Endothelial cell of umbilical vein (primary cell): Measurements from ENCODE around the gene COL19A1. TPM values are rescaled to one million over a fixed set of nuclear protein-coding genes. Genes with fewer than 3 reads are reported as not detected.

Source experiments
- BruUV-seq: library from RNA; stranded (reverse); fragments of 400-500 nt; replicated peaks from 2 replicates; lab custom pipeline; 2021; lab: Mats Ljungman, UMichigan
- CTCF ChIA-PET: fragments of 300-600, 350-600 bp; sonication (Branson Sonifier 250); formaldehyde crosslinking; loops from one replicate; lab custom pipeline; 2021; ENCODE audit warnings: antibody characterized with exemption, inconsistent platforms; lab: Charles Lee
- POLR2A ChIA-PET: fragments of 300-600, 350-600 bp; sonication (Branson Sonifier 250); formaldehyde crosslinking; loops from one replicate; lab custom pipeline; 2021; ENCODE audit warnings: antibody characterized with exemption, inconsistent platforms; lab: Charles Lee
- DNase-seq: peaks from one replicate; pipeline ENCODE4 v3.0.0-alpha.2; 2011; ENCODE audit warnings: low read depth, low spot score
- FAIRE-seq: peaks from 2 replicates; lab custom pipeline; 2011; peaks lifted over from hg19 to GRCh38; lab: Jason Lieb, UNC
- H2AFZ ChIP-seq: 2 replicates; pipeline ENCODE4 v1.6.0; 2012; ENCODE audit warnings: low read depth, low read length, control low read depth, inconsistent platforms
- H3K27ac ChIP-seq: 2 replicates; pipeline ENCODE4 v1.5.1; 2011; ENCODE audit warnings: low read depth, mild to moderate bottlenecking, control low read depth, low read length, moderate library complexity; ENCODE audit not compliant: insufficient read depth
- H3K27me3 ChIP-seq, 2 experiments: 2 replicates each; pipeline versions ENCODE4 v1.6.0 to v1.6.1; 2011; ENCODE audit warnings: low read length in 2 of 2, mixed read lengths in 1 of 2; ENCODE audit not compliant: control insufficient read depth in 2 of 2, insufficient read depth in 2 of 2
- H3K36me3 ChIP-seq, 2 experiments: 2 replicates in 1 of 2; 3 replicates in 1 of 2; pipeline ENCODE4 v1.5.1; 2011; ENCODE audit warnings: low read length in 2 of 2, mild to moderate bottlenecking in 1 of 2, moderate library complexity in 1 of 2; ENCODE audit not compliant: control insufficient read depth in 2 of 2, insufficient read depth in 2 of 2; ENCODE audit errors: extremely low read depth in 1 of 2
- H3K4me1 ChIP-seq: 3 replicates; pipeline ENCODE4 v1.5.1; 2011; ENCODE audit warnings: mild to moderate bottlenecking, low read length; ENCODE audit not compliant: control insufficient read depth, insufficient read depth; ENCODE audit errors: extremely low read depth
- H3K4me2 ChIP-seq: 2 replicates; pipeline ENCODE4 v1.6.1; 2011; ENCODE audit warnings: low read length, control low read depth, mixed read lengths; ENCODE audit not compliant: insufficient read depth
- H3K4me3 ChIP-seq, 3 experiments: fragments of 200-600 bp in 1 of 3; sonication (generic), shearing (Covaris generic) in 1 of 3; replicated peaks in 1 of 3; 2 replicates each; pipeline ENCODE4 v1.5.1; 2011 to 2016; ENCODE audit warnings: control low read depth in 3 of 3, low read length in 3 of 3, mild to moderate bottlenecking in 2 of 3, inconsistent platforms in 1 of 3, low read depth in 1 of 3, moderate library complexity in 1 of 3; ENCODE audit not compliant: insufficient read depth in 1 of 3
- H3K79me2 ChIP-seq: 2 replicates; pipeline ENCODE4 v1.6.0; 2012; ENCODE audit warnings: low read length, inconsistent platforms; ENCODE audit not compliant: control insufficient read depth, insufficient read depth
- H3K9ac ChIP-seq: replicated peaks from 2 replicates; pipeline ENCODE3; 2011; ENCODE audit warnings: low read length, control low read depth; ENCODE audit not compliant: insufficient read depth; ENCODE audit errors: extremely low read depth
- H3K9me1 ChIP-seq: replicated peaks from 3 replicates; pipeline ENCODE4 v1.6.0; 2011; ENCODE audit warnings: mild to moderate bottlenecking, low read length; ENCODE audit not compliant: control insufficient read depth, insufficient read depth; ENCODE audit errors: extremely low read depth
- H3K9me3 ChIP-seq: replicated peaks from 2 replicates; pipeline ENCODE4 v1.5.1; 2012; ENCODE audit warnings: low read length, inconsistent platforms; ENCODE audit not compliant: control insufficient read depth, insufficient read depth
- H4K20me1 ChIP-seq: replicated peaks from 2 replicates; pipeline ENCODE3; 2011; ENCODE audit warnings: mild to moderate bottlenecking, low read length; ENCODE audit not compliant: control insufficient read depth, insufficient read depth; ENCODE audit errors: extremely low read depth
- CTCF ChIP-seq, 2 donors: IDR thresholded peaks; 1 replicate in 1 of 2; 2 replicates in 1 of 2; pipeline ENCODE4 v1.5.1; 2011; ENCODE audit warnings: low read length in 2 of 2, mild to moderate bottlenecking in 2 of 2, moderate library complexity in 2 of 2, control low read depth in 1 of 2, inconsistent platforms in 1 of 2, low read depth in 1 of 2; ENCODE audit not compliant: insufficient read depth in 1 of 2; ENCODE audit errors: extremely low read depth in 1 of 2
- EZH2 ChIP-seq: IDR thresholded peaks from 2 replicates; pipeline ENCODE4 v1.6.1; 2012; ENCODE audit warnings: borderline replicate concordance, low read depth, mild to moderate bottlenecking, moderate library complexity, low read length, inconsistent platforms; ENCODE audit not compliant: severe bottlenecking
- FOS ChIP-seq: IDR thresholded peaks from 2 replicates; pipeline ENCODE4 v1.6.1; 2011; ENCODE audit warnings: mild to moderate bottlenecking, low read length, moderate library complexity, borderline replicate concordance; ENCODE audit not compliant: insufficient read depth
- GATA2 ChIP-seq: IDR thresholded peaks from 2 replicates; pipeline ENCODE4 v1.7.0; 2011; ENCODE audit warnings: low read depth, mild to moderate bottlenecking, moderate library complexity, mixed read lengths, low read length; ENCODE audit not compliant: insufficient read length, insufficient read depth
- JUN ChIP-seq: IDR thresholded peaks from 2 replicates; pipeline ENCODE4 v1.6.1; 2011; ENCODE audit warnings: borderline replicate concordance, low read depth; ENCODE audit not compliant: insufficient read length, insufficient read depth
- MAX ChIP-seq: IDR thresholded peaks from 2 replicates; pipeline ENCODE4 v1.6.1; 2011; ENCODE audit not compliant: insufficient read depth, insufficient read length
- MYC ChIP-seq: IDR thresholded peaks from one replicate; pipeline ENCODE4 v1.6.1; 2011; ENCODE audit warnings: mild to moderate bottlenecking, low read depth, low read length
- POLR2A ChIP-seq: IDR thresholded peaks from 2 replicates; pipeline ENCODE4 v1.6.1; 2012; ENCODE audit warnings: low read depth, mild to moderate bottlenecking, control low read depth, low read length
- POLR2AphosphoS5 ChIP-seq: IDR thresholded peaks from 2 replicates; pipeline ENCODE4 v1.6.1; 2012; ENCODE audit warnings: low read depth, mild to moderate bottlenecking, control low read depth, low read length, moderate library complexity; ENCODE audit not compliant: insufficient read depth
- dilution Hi-C: fragments of 300-500 bp; cut with MboI; formaldehyde crosslinking; loops from one replicate; pipeline ENCODE4 v1.15.0; 2019; ENCODE audit warnings: low sequenced_read_pairs; ENCODE audit not compliant: extremely low pct_ligation_motif_present
- intact Hi-C: fragments of 100-400 bp; cut with micrococcal nuclease; formaldehyde crosslinking; loops from one replicate; pipeline ENCODE4 v1.10.0; 2022
- polyA plus RNA-seq, 4 experiments: library from polyadenylated mRNA; depleted of rRNA in 3 of 4; stranded (reverse) in 3 of 4; unstranded in 1 of 4; fragments of >200 nt; gene quantifications; 2 replicates each; pipeline versions ENCODE4 v1.2.1 to v1.2.3, GENCODE V29; 2011 to 2012; ENCODE audit warnings: missing spikeins in 1 of 4
- total RNA-seq: library from RNA; stranded (reverse); gene quantifications from 2 replicates; pipeline ENCODE4 v1.2.3, GENCODE V29; 2021

Gene COL19A1
- total and polyA plus RNA-seq, 2 donors (not counting 3 experiments of a cell fraction or from before 2014, with no cell fraction given) = not detected

GRCh38 chr6:70133246-70133645 is 266.9 kb downstream of the COL19A1 start:
- ChIA-PET POLR2A (no interaction called here), CTCF (no interaction called here)
- intact Hi-C loops (no loop called here), dilution Hi-C loops (no loop called here)
- no peak overlapping the region for H3K9ac ChIP-seq
- no peaks in the 10 kb centered on the region for H3K36me3 ChIP-seq
- DNase-seq = no peak
- no peaks in the 10 kb centered on the region for H3K4me1 ChIP-seq
- no peaks in the 10 kb centered on the region for H4K20me1 ChIP-seq
- no peak overlapping the region for H3K4me2 ChIP-seq
- TF ChIP-seq GATA2 (no peak), CTCF (IDR thresholded peaks at IDR 0.05; ENCODE audit: extremely low read depth in 1 of 2, insufficient read depth in 1 of 2, low read depth in 1 of 2, low read length in 2 of 2) (no peak), POLR2A (no peak), EZH2 (no peak), MYC (no peak), POLR2AphosphoS5 (no peak), FOS (no peak), JUN (no peak), MAX (no peak)
- H3K79me2 ChIP-seq = no peaks in the 10 kb centered on the region
- FAIRE-seq = no peak
- no peaks in the 10 kb centered on the region for H3K9me3 ChIP-seq
- H3K4me3 ChIP-seq = no peak overlapping the region
- H3K9me1 ChIP-seq = no peaks in the 10 kb centered on the region
- no TSS peak for BruUV-seq
- no peak overlapping the region for H3K27ac ChIP-seq
- H3K27me3 ChIP-seq = no peaks in the 10 kb centered on the region
- H2AFZ ChIP-seq = no peak overlapping the region
